ENCODE data around the gene GTF3C5. TPM values are rescaled to one million over a fixed set of nuclear protein-coding genes. Genes with fewer than 3 reads are reported as not detected.

Gene GTF3C5
- polyA plus RNA-seq, 1 donor from 2014 or later = 103 TPM

DNA sequence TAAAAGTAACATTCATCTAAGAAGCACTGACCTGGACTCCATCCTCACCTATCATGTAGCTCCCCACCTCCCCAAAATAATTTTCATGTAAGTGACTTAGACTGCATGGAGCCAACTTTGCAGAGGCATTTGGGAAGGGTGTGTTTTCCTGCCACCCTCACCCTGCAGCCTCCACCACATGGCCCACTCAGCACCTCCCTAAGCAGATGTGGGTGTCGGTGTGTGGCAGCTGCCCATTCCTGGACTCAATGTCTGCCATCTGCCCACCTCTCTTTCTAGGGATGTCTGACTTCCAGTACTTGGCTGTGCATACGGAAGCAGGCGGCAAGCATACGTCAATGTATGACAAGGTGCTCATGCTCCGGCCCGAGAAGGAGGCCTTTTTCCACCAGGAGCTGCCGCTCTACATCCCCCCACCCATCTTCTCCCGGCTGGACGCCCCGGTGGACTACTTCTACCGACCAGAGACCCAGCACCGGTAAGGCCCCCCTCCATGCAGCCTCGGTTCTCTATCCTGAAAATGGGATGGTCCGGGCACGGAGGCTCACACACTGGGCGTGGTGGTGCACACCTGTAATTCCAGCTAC, 12.7 kb downstream of the GTF3C5 start:
- no peak for TF ChIP-seq RAD21 (conservative IDR thresholded peaks at IDR 0.05)
- TF ChIP-seq EP300 (conservative IDR thresholded peaks at IDR 0.05; ENCODE audit: poor library complexity, severe bottlenecking) = no peak
- TF ChIP-seq POLR2AphosphoS5 (IDR thresholded peaks at IDR 0.05) = no peak
- TF ChIP-seq, protein P1, sequence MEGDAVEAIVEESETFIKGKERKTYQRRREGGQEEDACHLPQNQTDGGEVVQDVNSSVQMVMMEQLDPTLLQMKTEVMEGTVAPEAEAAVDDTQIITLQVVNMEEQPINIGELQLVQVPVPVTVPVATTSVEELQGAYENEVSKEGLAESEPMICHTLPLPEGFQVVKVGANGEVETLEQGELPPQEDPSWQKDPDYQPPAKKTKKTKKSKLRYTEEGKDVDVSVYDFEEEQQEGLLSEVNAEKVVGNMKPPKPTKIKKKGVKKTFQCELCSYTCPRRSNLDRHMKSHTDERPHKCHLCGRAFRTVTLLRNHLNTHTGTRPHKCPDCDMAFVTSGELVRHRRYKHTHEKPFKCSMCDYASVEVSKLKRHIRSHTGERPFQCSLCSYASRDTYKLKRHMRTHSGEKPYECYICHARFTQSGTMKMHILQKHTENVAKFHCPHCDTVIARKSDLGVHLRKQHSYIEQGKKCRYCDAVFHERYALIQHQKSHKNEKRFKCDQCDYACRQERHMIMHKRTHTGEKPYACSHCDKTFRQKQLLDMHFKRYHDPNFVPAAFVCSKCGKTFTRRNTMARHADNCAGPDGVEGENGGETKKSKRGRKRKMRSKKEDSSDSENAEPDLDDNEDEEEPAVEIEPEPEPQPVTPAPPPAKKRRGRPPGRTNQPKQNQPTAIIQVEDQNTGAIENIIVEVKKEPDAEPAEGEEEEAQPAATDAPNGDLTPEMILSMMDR (IDR thresholded peaks at IDR 0.05; ENCODE audit: poor library complexity, severe bottlenecking) = no peak
- no peak for TF ChIP-seq MXI1 (conservative IDR thresholded peaks at IDR 0.05; ENCODE audit: poor library complexity, severe bottlenecking)
- no peak for TF ChIP-seq SMC3 (conservative IDR thresholded peaks at IDR 0.05; ENCODE audit: poor library complexity)
- TF ChIP-seq EZH2 (IDR thresholded peaks at IDR 0.05; ENCODE audit: borderline replicate concordance, insufficient read depth, low read length, poor library complexity, severe bottlenecking) = no peak
- TF ChIP-seq, protein P2, sequence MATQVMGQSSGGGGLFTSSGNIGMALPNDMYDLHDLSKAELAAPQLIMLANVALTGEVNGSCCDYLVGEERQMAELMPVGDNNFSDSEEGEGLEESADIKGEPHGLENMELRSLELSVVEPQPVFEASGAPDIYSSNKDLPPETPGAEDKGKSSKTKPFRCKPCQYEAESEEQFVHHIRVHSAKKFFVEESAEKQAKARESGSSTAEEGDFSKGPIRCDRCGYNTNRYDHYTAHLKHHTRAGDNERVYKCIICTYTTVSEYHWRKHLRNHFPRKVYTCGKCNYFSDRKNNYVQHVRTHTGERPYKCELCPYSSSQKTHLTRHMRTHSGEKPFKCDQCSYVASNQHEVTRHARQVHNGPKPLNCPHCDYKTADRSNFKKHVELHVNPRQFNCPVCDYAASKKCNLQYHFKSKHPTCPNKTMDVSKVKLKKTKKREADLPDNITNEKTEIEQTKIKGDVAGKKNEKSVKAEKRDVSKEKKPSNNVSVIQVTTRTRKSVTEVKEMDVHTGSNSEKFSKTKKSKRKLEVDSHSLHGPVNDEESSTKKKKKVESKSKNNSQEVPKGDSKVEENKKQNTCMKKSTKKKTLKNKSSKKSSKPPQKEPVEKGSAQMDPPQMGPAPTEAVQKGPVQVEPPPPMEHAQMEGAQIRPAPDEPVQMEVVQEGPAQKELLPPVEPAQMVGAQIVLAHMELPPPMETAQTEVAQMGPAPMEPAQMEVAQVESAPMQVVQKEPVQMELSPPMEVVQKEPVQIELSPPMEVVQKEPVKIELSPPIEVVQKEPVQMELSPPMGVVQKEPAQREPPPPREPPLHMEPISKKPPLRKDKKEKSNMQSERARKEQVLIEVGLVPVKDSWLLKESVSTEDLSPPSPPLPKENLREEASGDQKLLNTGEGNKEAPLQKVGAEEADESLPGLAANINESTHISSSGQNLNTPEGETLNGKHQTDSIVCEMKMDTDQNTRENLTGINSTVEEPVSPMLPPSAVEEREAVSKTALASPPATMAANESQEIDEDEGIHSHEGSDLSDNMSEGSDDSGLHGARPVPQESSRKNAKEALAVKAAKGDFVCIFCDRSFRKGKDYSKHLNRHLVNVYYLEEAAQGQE (IDR thresholded peaks at IDR 0.05; ENCODE audit: borderline replicate concordance) = no peak
- no peak for TF ChIP-seq TAF1 (IDR thresholded peaks at IDR 0.05; ENCODE audit: low read depth)
- Histone ChIP-seq H3K4me3 (ENCODE audit: low read length) (no peak overlapping the region), H3F3A (ENCODE audit: insufficient read depth, low read length, poor library complexity, severe bottlenecking) (no peaks in the 10 kb centered on the region), H3K36me3 (ENCODE audit: insufficient read depth, low read length) (no peaks in the 10 kb centered on the region), H3K27ac (ENCODE audit: low read length) (no peak overlapping the region), H3K9me3 (ENCODE audit: low read length) (no peaks in the 10 kb centered on the region), H3K27me3 (ENCODE audit: insufficient read depth, low read depth, low read length) (no peaks in the 10 kb centered on the region), H3K9ac (ENCODE audit: low read length) (no peak overlapping the region), H4K20me1 (ENCODE audit: insufficient read depth) (no peaks in the 10 kb centered on the region), H3K9me2 (ENCODE audit: insufficient read depth, low read length) (no peaks in the 10 kb centered on the region), H2AFZ (ENCODE audit: low read depth, low read length) (no peak overlapping the region), H3K79me2 (replicated peaks; ENCODE audit: insufficient read depth, low read length) (peaks cover 17% of the 10 kb centered on the region), H3K4me2 (ENCODE audit: low read length) (no peak overlapping the region)

DNA sequence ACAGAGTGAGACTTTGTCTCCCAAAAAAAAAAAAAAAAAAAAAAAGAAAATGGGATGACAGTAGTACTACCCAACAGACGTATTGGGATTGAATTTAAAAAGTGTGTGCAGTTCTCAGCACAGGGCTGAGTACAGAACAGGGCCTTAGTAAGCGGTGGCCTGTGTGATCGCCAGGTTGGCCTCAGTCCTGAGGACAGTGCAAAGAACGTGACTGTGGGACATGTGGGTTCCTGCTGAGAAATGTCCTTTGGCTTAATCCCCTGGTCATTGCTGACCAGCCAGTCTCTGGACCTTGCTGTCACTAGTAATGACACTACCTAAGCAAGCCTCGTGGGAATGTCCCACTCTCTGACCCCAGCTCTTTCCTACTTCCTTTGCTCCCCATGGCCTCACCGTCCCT, 13.3 kb downstream of the GTF3C5 start:
- H2AFZ ChIP-seq (ENCODE audit: low read depth, low read length) = no peak overlapping the region
- TF ChIP-seq, protein P2 (IDR thresholded peaks at IDR 0.05; ENCODE audit: borderline replicate concordance) = no peak
- TF ChIP-seq MXI1 (conservative IDR thresholded peaks at IDR 0.05; ENCODE audit: poor library complexity, severe bottlenecking) = no peak
- H4K20me1 ChIP-seq (ENCODE audit: insufficient read depth) = no peaks in the 10 kb centered on the region
- H3K9ac ChIP-seq (ENCODE audit: low read length) = no peak overlapping the region
- no peaks in the 10 kb centered on the region for H3F3A ChIP-seq (ENCODE audit: insufficient read depth, low read length, poor library complexity, severe bottlenecking)
- no peaks in the 10 kb centered on the region for H3K9me2 ChIP-seq (ENCODE audit: insufficient read depth, low read length)
- H3K27me3 ChIP-seq (ENCODE audit: insufficient read depth, low read depth, low read length) = no peaks in the 10 kb centered on the region
- peaks cover 12% of the 10 kb centered on the region for H3K79me2 ChIP-seq (replicated peaks; ENCODE audit: insufficient read depth, low read length)
- H3K4me2 ChIP-seq (ENCODE audit: low read length) = no peak overlapping the region
- H3K27ac ChIP-seq (ENCODE audit: low read length) = no peak overlapping the region
- H3K9me3 ChIP-seq (ENCODE audit: low read length) = no peaks in the 10 kb centered on the region
- no peaks in the 10 kb centered on the region for H3K36me3 ChIP-seq (ENCODE audit: insufficient read depth, low read length)
- no peak overlapping the region for H3K4me3 ChIP-seq (ENCODE audit: low read length)

All from neural cell (in vitro differentiated cells).